ENCODE data around the gene SUSD5.

GRCh38 chr3:33100229-33100628 is 118.4 kb downstream of the SUSD5 start:
- TF ChIP-seq CTCF (IDR thresholded peaks at IDR 0.05), result no peak
- no peak for TF ChIP-seq POLR2A (IDR thresholded peaks at IDR 0.05)

Measured in adrenal gland (tissue), 5 donors.